Measurements from ENCODE around the gene SCAANT1.

The SCAANT1 gene

DNA sequence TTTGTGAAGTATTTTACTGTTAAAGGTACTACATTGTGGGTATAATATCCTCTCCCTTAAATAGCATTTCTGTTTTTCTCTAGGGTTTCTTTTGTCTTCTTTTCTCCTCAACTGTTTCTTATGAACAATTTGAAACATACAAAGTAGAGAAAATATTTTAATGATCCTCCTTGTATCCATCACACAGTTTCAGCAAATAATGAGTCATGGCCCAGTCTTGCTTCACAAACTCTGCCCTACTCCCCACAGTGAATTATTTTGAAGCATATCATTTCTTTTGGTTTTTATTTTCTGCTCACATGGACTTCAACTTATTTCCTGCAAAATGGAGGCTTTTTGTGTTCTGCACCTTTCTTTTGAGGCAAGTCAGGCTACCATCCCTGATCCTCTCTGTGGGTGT, 6.1 kb upstream of the SCAANT1 start:
- Histone ChIP-seq H3K4me3 (ENCODE audit: low read length in 2 of 2) (no peak overlapping the region), H3K9me3 (ENCODE audit: control insufficient read depth in 2 of 2, low read length in 2 of 2) (no peaks in the 10 kb centered on the region), H3K4me1 (ENCODE audit: control insufficient read depth in 2 of 2, insufficient read depth in 2 of 2, low read length in 2 of 2) (peaks cover 11 to 12% of the 10 kb centered on the region in 2 donors), H3K36me3 (ENCODE audit: control insufficient read depth in 2 of 2, insufficient read depth in 2 of 2, low read length in 2 of 2) (peaks cover 23 to 35% of the 10 kb centered on the region in 2 donors), H3K27ac (ENCODE audit: low read depth in 2 of 2, low read length in 2 of 2) (no peak overlapping the region), H3K9ac (ENCODE audit: low read depth in 1 of 2, low read length in 2 of 2) (no peak overlapping the region), H3K27me3 (ENCODE audit: control insufficient read depth in 2 of 2, insufficient read depth in 2 of 2, low read length in 2 of 2) (no peaks in the 10 kb centered on the region)

GRCh38 chr3:63914312-63914711, 2.1 kb upstream of the SCAANT1 start:
- Histone ChIP-seq H3K4me3 (ENCODE audit: low read length in 2 of 2) (peak overlapping the region in 1 of 2 donors; percentile 7), H3K9ac (ENCODE audit: low read depth in 1 of 2, low read length in 2 of 2) (no peak overlapping the region), H3K27ac (ENCODE audit: low read depth in 2 of 2, low read length in 2 of 2) (peak overlapping the region; percentile 24 to 32), H3K4me1 (ENCODE audit: control insufficient read depth in 2 of 2, insufficient read depth in 2 of 2, low read length in 2 of 2) (peaks cover 22 to 23% of the 10 kb centered on the region in 2 donors), H3K27me3 (ENCODE audit: control insufficient read depth in 2 of 2, insufficient read depth in 2 of 2, low read length in 2 of 2) (no peaks in the 10 kb centered on the region), H3K9me3 (ENCODE audit: control insufficient read depth in 2 of 2, low read length in 2 of 2) (no peaks in the 10 kb centered on the region), H3K36me3 (ENCODE audit: control insufficient read depth in 2 of 2, insufficient read depth in 2 of 2, low read length in 2 of 2) (peaks cover 13 to 24% of the 10 kb centered on the region in 2 donors)

GRCh38 chr3:63912768-63913588, 795 bp upstream of the SCAANT1 start:
- Histone ChIP-seq H3K4me1 (ENCODE audit: control insufficient read depth in 2 of 2, insufficient read depth in 2 of 2, low read length in 2 of 2) (peaks cover 22 to 23% of the 10 kb centered on the region in 2 donors), H3K9ac (ENCODE audit: low read depth in 1 of 2, low read length in 2 of 2) (peak overlapping the region; percentile 70 to 84), H3K27ac (ENCODE audit: low read depth in 2 of 2, low read length in 2 of 2) (peak overlapping the region; percentile 93 to 95), H3K9me3 (ENCODE audit: control insufficient read depth in 2 of 2, low read length in 2 of 2) (no peaks in the 10 kb centered on the region), H3K27me3 (ENCODE audit: control insufficient read depth in 2 of 2, insufficient read depth in 2 of 2, low read length in 2 of 2) (no peaks in the 10 kb centered on the region), H3K36me3 (ENCODE audit: control insufficient read depth in 2 of 2, insufficient read depth in 2 of 2, low read length in 2 of 2) (peaks cover 8 to 13% of the 10 kb centered on the region in 2 donors), H3K4me3 (ENCODE audit: low read length in 2 of 2) (peak overlapping the region; percentile 73 to 80)

DNA sequence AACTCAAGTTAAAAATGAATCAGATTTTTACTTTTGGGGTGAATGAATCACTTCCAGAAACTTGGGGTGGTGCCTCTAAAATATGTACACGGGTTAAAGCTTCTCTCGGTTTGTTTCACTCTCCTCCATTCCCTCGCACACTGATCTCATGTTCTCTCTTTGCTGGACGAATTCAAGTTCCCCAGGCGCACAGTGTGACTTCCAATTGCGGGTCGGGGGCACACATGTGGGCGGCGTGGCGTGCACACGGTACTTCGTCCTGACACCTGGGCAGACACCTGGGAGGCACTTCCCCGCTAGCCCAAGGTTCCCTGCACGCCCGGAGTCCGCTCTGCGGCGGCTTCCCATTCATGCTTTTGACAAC, 692 bp downstream of the SCAANT1 start:
- peak overlapping the region; percentile 93 to 95 for H3K27ac ChIP-seq (ENCODE audit: low read depth in 2 of 2, low read length in 2 of 2)

GRCh38 chr3:63910891-63911290, 1.3 kb downstream of the SCAANT1 start:
- Histone ChIP-seq H3K9ac (ENCODE audit: low read depth in 1 of 2, low read length in 2 of 2) (peak overlapping the region; percentile 84 to 86), H3K27me3 (ENCODE audit: control insufficient read depth in 2 of 2, insufficient read depth in 2 of 2, low read length in 2 of 2) (no peaks in the 10 kb centered on the region), H3K36me3 (ENCODE audit: control insufficient read depth in 2 of 2, insufficient read depth in 2 of 2, low read length in 2 of 2) (no peaks in the 10 kb centered on the region), H3K4me3 (ENCODE audit: low read length in 2 of 2) (peak overlapping the region in 1 of 2 donors; percentile 83), H3K27ac (ENCODE audit: low read depth in 2 of 2, low read length in 2 of 2) (peak overlapping the region; percentile 93 to 95), H3K9me3 (ENCODE audit: control insufficient read depth in 2 of 2, low read length in 2 of 2) (no peaks in the 10 kb centered on the region), H3K4me1 (ENCODE audit: control insufficient read depth in 2 of 2, insufficient read depth in 2 of 2, low read length in 2 of 2) (peaks cover 22 to 35% of the 10 kb centered on the region in 2 donors)

More for the DNA sequence above, 692 bp downstream of the SCAANT1 start:
- peak overlapping the region; percentile 84 to 86 for H3K9ac ChIP-seq (ENCODE audit: low read depth in 1 of 2, low read length in 2 of 2)
- peaks cover 22 to 29% of the 10 kb centered on the region in 2 donors for H3K4me1 ChIP-seq (ENCODE audit: control insufficient read depth in 2 of 2, insufficient read depth in 2 of 2, low read length in 2 of 2)
- H3K27me3 ChIP-seq (ENCODE audit: control insufficient read depth in 2 of 2, insufficient read depth in 2 of 2, low read length in 2 of 2) = no peaks in the 10 kb centered on the region
- H3K4me3 ChIP-seq (ENCODE audit: low read length in 2 of 2) = peak overlapping the region; percentile 64 to 83
- peaks cover under 1 to 2% of the 10 kb centered on the region in 2 donors for H3K36me3 ChIP-seq (ENCODE audit: control insufficient read depth in 2 of 2, insufficient read depth in 2 of 2, low read length in 2 of 2)
- H3K9me3 ChIP-seq (ENCODE audit: control insufficient read depth in 2 of 2, low read length in 2 of 2) = no peaks in the 10 kb centered on the region

- no peak overlapping the region for H3K27ac ChIP-seq (ENCODE audit: low read depth in 2 of 2, low read length in 2 of 2)
- H3K4me1 ChIP-seq (ENCODE audit: control insufficient read depth in 2 of 2, insufficient read depth in 2 of 2, low read length in 2 of 2) = peaks cover 22 to 35% of the 10 kb centered on the region in 2 donors
- no peak overlapping the region for H3K9ac ChIP-seq (ENCODE audit: low read depth in 1 of 2, low read length in 2 of 2)
- H3K27me3 ChIP-seq (ENCODE audit: control insufficient read depth in 2 of 2, insufficient read depth in 2 of 2, low read length in 2 of 2) = no peaks in the 10 kb centered on the region
- no peaks in the 10 kb centered on the region for H3K9me3 ChIP-seq (ENCODE audit: control insufficient read depth in 2 of 2, low read length in 2 of 2)
- no peak overlapping the region for H3K4me3 ChIP-seq (ENCODE audit: low read length in 2 of 2)
- H3K36me3 ChIP-seq (ENCODE audit: control insufficient read depth in 2 of 2, insufficient read depth in 2 of 2, low read length in 2 of 2) = no peaks in the 10 kb centered on the region
These were observed 2.2 kb downstream of the SCAANT1 start for GRCh38 chr3:63910001-63910400.

GRCh38 chr3:63909431-63909830, 2.8 kb downstream of the SCAANT1 start:
- no peak overlapping the region for H3K9ac ChIP-seq (ENCODE audit: low read depth in 1 of 2, low read length in 2 of 2)

DNA sequence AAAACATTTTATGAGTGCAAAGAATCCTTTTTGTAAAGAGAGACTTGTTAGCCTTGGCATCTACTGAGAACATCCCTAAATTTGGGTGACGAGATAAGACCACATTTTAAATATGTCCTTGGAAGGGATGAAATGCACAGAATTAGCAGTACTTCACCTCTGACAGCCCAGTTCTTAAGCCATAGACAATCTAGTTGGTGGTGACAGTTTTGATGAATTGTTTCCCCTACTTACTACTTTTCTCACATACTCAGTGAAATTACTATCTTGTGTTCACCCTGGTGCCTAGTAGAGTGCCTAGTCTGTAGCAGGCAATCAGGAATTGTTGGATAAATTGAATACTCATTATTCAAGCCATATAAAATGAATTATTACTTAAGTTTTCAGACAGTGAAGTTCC, 3.4 kb downstream of the SCAANT1 start:
- Histone ChIP-seq H3K27ac (ENCODE audit: low read depth in 2 of 2, low read length in 2 of 2) (no peak overlapping the region), H3K9ac (ENCODE audit: low read depth in 1 of 2, low read length in 2 of 2) (no peak overlapping the region), H3K9me3 (ENCODE audit: control insufficient read depth in 2 of 2, low read length in 2 of 2) (no peaks in the 10 kb centered on the region), H3K4me3 (ENCODE audit: low read length in 2 of 2) (no peak overlapping the region), H3K36me3 (ENCODE audit: control insufficient read depth in 2 of 2, insufficient read depth in 2 of 2, low read length in 2 of 2) (no peaks in the 10 kb centered on the region), H3K27me3 (ENCODE audit: control insufficient read depth in 2 of 2, insufficient read depth in 2 of 2, low read length in 2 of 2) (no peaks in the 10 kb centered on the region), H3K4me1 (ENCODE audit: control insufficient read depth in 2 of 2, insufficient read depth in 2 of 2, low read length in 2 of 2) (peaks cover 17 to 28% of the 10 kb centered on the region in 2 donors)

More at GRCh38 chr3:63909431-63909830, 2.8 kb downstream of the SCAANT1 start:
- no peak overlapping the region for H3K4me3 ChIP-seq (ENCODE audit: low read length in 2 of 2)
- H3K4me1 ChIP-seq (ENCODE audit: control insufficient read depth in 2 of 2, insufficient read depth in 2 of 2, low read length in 2 of 2) = peaks cover 22 to 34% of the 10 kb centered on the region in 2 donors
- H3K36me3 ChIP-seq (ENCODE audit: control insufficient read depth in 2 of 2, insufficient read depth in 2 of 2, low read length in 2 of 2) = no peaks in the 10 kb centered on the region
- H3K27me3 ChIP-seq (ENCODE audit: control insufficient read depth in 2 of 2, insufficient read depth in 2 of 2, low read length in 2 of 2) = no peaks in the 10 kb centered on the region
- H3K9me3 ChIP-seq (ENCODE audit: control insufficient read depth in 2 of 2, low read length in 2 of 2) = no peaks in the 10 kb centered on the region
- H3K27ac ChIP-seq (ENCODE audit: low read depth in 2 of 2, low read length in 2 of 2) = no peak overlapping the region

GRCh38 chr3:63908081-63908736, 4.0 kb downstream of the SCAANT1 start:
- peaks cover 12 to 23% of the 10 kb centered on the region in 2 donors for H3K4me1 ChIP-seq (ENCODE audit: control insufficient read depth in 2 of 2, insufficient read depth in 2 of 2, low read length in 2 of 2)
- H3K36me3 ChIP-seq (ENCODE audit: control insufficient read depth in 2 of 2, insufficient read depth in 2 of 2, low read length in 2 of 2) = no peaks in the 10 kb centered on the region
- H3K4me3 ChIP-seq (ENCODE audit: low read length in 2 of 2) = no peak overlapping the region
- no peaks in the 10 kb centered on the region for H3K27me3 ChIP-seq (ENCODE audit: control insufficient read depth in 2 of 2, insufficient read depth in 2 of 2, low read length in 2 of 2)
- H3K9ac ChIP-seq (ENCODE audit: low read depth in 1 of 2, low read length in 2 of 2) = no peak overlapping the region
- no peak overlapping the region for H3K27ac ChIP-seq (ENCODE audit: low read depth in 2 of 2, low read length in 2 of 2)
- H3K9me3 ChIP-seq (ENCODE audit: control insufficient read depth in 2 of 2, low read length in 2 of 2) = no peaks in the 10 kb centered on the region
